ENCODE results near the gene ACTR8. TPM values are rescaled to one million over a fixed set of nuclear protein-coding genes. Genes with fewer than 3 reads are reported as not detected.

ACTR8 gene
- total RNA-seq, 4 donors from 2014 or later = 14.0 to 40.0 (median 27.2) TPM

DNA sequence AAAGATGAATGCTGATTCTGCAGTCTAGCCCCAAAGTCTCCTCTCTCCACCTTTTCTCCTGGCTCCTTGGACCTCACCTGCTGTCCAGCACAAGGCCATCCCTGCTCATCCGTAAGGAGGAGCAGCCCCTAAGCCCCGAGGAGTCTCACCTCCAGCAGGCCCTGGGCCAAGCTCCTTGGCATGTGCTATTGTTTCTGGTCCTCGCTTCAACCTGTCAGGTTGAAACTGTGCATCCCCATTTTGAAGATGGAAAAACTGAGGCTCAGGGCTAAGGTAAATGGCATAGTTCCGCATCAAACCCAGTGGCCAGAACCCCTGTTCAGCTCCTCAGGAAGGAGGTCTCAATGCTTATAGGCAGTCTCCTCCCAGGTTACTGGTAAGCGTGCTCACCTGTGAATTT lies 61.9 kb downstream of the ACTR8 start:
- H3K36me3 ChIP-seq = peaks cover 0 to 46% (median 0%) of the 10 kb centered on the region in 3 donors
- no peak for DNase-seq (ENCODE audit: low spot score in 2 of 2)
- no peaks in the 10 kb centered on the region for H3K27me3 ChIP-seq
- H3K4me1 ChIP-seq = no peaks in the 10 kb centered on the region
- 96 to 97% methylated on average over 5 of the region's 5 CpGs for WGBS, 2 donors
- no peak for TF ChIP-seq POLR2A (IDR thresholded peaks at IDR 0.05)
- no peak overlapping the region for H3K27ac ChIP-seq
- no peaks in the 10 kb centered on the region for H3K9me3 ChIP-seq
- H3K4me3 ChIP-seq = no peak overlapping the region

DNA sequence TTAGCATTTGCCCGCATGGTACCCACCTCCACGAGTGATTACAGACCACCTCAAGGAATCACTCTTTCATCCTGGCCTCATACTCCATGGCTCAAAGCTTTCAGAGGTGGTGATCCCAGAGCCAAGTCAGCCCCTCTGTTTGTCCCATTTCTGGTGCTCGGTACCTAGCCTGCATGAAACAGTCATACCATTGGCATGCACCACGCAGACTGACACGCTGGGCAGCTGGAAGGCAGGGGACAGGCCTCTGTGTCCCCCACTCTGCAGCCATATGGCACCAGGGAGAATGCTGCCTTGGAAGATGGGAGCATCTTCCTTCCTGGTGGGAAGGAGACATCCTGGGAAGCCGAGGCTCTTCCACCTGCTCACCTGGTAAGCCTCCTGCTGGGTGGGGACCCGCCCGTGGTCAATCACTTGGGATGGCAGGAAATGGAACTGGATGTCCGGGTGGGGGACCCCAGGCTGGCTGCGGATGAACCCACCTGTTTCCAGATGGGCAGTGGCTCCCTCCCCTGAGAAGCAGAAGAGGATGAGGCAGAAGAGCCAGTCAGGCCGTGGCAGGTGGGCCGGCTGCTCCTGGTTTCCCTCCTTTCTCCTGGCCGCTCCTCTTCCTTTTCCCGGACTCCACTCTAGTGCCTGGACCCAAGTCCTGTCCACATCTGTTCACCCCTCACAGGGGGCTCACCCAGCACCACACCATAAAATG lies 62.6 kb downstream of the ACTR8 start:
- TF ChIP-seq, protein P1, sequence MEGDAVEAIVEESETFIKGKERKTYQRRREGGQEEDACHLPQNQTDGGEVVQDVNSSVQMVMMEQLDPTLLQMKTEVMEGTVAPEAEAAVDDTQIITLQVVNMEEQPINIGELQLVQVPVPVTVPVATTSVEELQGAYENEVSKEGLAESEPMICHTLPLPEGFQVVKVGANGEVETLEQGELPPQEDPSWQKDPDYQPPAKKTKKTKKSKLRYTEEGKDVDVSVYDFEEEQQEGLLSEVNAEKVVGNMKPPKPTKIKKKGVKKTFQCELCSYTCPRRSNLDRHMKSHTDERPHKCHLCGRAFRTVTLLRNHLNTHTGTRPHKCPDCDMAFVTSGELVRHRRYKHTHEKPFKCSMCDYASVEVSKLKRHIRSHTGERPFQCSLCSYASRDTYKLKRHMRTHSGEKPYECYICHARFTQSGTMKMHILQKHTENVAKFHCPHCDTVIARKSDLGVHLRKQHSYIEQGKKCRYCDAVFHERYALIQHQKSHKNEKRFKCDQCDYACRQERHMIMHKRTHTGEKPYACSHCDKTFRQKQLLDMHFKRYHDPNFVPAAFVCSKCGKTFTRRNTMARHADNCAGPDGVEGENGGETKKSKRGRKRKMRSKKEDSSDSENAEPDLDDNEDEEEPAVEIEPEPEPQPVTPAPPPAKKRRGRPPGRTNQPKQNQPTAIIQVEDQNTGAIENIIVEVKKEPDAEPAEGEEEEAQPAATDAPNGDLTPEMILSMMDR (IDR thresholded peaks at IDR 0.05) = no peak
- no peak for TF ChIP-seq POLR2A (IDR thresholded peaks at IDR 0.05)
- no peak for TF ChIP-seq EP300 (IDR thresholded peaks at IDR 0.05)

DNA sequence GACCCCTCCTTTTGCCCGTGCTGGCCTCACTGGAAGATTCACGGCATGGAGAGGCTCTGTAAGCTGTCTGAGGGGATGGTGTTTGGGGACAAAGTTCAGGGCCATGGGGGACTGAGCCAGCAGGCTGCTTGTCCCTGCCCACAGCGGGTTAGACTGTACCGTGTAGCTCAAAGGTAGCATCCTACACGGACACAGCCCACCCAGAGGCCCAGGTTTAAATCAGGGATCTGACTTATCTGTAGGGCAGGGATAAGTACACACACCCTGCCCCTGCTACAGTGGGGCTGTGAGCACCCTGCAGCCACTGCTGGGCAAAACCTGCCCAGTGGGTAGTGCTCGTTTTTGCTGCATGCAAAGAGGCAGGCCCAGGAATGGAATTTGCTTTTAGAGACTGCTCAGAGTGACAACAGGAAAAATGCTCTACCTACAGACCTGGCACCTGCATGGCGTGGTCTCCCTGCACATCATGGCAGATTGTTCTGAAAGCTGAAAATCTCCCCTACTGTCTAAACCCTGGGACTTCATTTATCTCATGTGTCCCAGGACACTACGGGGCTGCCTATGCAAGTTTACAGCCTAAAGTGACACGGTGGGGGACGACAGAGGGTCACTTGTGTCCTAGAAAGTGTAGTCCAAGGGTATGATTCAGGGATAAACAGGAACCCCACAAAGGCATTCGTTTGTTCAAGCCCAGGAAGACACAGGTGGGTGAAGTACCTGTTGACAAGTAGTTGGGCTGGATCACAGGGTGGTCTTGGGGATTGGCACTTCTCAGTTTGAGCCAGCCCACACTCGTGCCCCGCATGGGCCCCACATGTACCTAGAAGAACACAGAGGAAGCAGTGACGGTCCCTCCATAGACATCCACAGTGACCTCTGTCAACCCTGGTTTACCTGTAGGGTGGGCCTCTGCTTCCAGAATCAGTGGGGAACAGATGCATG lies 63.5 kb downstream of the ACTR8 start:
- H3K27me3 ChIP-seq = no peaks in the 10 kb centered on the region
- WGBS, 2 donors = 79 to 90% methylated on average over 11 to 14 of the region's 14 CpGs
- H3K4me3 ChIP-seq = no peak overlapping the region
- H3K27ac ChIP-seq = no peak overlapping the region
- no peaks in the 10 kb centered on the region for H3K9me3 ChIP-seq
- H3K36me3 ChIP-seq = peaks cover 0 to 60% (median 0%) of the 10 kb centered on the region in 3 donors
- no peak for TF ChIP-seq EP300 (IDR thresholded peaks at IDR 0.05)
- TF ChIP-seq, protein P1 (IDR thresholded peaks at IDR 0.05) = no peak
- TF ChIP-seq POLR2A (IDR thresholded peaks at IDR 0.05) = no peak
- no peaks in the 10 kb centered on the region for H3K4me1 ChIP-seq
- DNase-seq (ENCODE audit: low spot score in 2 of 2) = no peak

More for the DNA sequence above, 62.6 kb downstream of the ACTR8 start:
- Histone ChIP-seq H3K4me1 (no peaks in the 10 kb centered on the region), H3K27ac (no peak overlapping the region), H3K9me3 (no peaks in the 10 kb centered on the region), H3K27me3 (no peaks in the 10 kb centered on the region), H3K36me3 (peaks cover 0 to 54% (median 0%) of the 10 kb centered on the region in 3 donors), H3K4me3 (no peak overlapping the region)
- WGBS, 2 donors = 90 to 91% methylated on average over 13 to 14 of the region's 14 CpGs
- DNase-seq (ENCODE audit: low spot score in 2 of 2) = no peak

DNA sequence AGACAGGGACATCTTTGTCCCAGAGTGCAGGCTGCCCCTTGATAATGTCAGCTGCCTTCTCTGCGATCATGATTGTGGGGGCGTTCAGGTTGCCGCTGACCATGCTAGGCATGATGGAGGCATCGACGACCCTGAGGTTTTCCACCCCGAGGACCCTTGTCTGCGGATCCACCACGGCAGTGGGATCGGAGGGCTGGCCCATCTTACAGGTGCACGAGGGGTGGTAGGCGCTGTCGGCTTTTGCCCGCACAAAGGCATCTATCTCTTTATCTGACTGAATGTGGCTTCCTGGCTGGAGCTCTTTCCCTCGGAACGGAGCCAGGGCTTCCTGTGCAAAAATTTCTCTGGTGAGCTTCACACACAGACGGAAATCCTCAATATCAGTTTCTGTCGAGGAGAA lies 64.1 kb downstream of the ACTR8 start:
- Histone ChIP-seq H3K27ac (no peak overlapping the region), H3K4me3 (no peak overlapping the region), H3K27me3 (no peaks in the 10 kb centered on the region), H3K9me3 (no peaks in the 10 kb centered on the region), H3K36me3 (peaks cover 0 to 60% (median 0%) of the 10 kb centered on the region in 3 donors), H3K4me1 (no peaks in the 10 kb centered on the region)
- TF ChIP-seq EP300 (IDR thresholded peaks at IDR 0.05) (no peak), POLR2A (IDR thresholded peaks at IDR 0.05) (no peak)
- TF ChIP-seq, protein P1 (IDR thresholded peaks at IDR 0.05) = no peak
- no peak for DNase-seq (ENCODE audit: low spot score in 2 of 2)
- WGBS, 2 donors = 73 to 90% methylated on average over 11 to 16 of the region's 17 CpGs

DNA sequence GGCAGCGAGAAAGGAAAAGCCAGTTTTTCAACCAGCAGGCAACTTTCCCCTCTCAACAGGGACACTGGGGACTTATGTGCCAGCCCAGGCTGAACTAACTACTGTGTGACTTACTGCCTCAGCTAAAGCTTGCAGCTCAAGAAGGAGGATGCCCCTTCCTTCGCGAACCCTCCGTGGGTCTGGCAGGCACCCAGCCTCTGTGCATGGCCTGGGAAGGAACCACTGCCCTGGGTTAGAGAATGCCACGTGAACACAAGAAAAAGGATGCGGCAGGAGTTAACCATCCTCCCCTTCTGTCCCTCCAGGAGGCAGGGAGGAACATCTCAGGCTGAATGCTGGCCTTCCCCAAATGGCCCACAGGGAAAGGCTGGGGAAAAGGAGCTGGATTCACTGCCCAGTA lies 64.7 kb downstream of the ACTR8 start:
- DNase-seq (ENCODE audit: low spot score in 2 of 2) = no peak
- Histone ChIP-seq H3K36me3 (peaks cover 0 to 60% (median 0%) of the 10 kb centered on the region in 3 donors), H3K27me3 (no peaks in the 10 kb centered on the region), H3K9me3 (no peaks in the 10 kb centered on the region), H3K27ac (no peak overlapping the region), H3K4me3 (no peak overlapping the region), H3K4me1 (no peaks in the 10 kb centered on the region)
- 83 to 85% methylated on average over 4 to 6 of the region's 6 CpGs for WGBS, 2 donors
- TF ChIP-seq, protein P1 (IDR thresholded peaks at IDR 0.05) = no peak
- TF ChIP-seq POLR2A (IDR thresholded peaks at IDR 0.05) (no peak), EP300 (IDR thresholded peaks at IDR 0.05) (no peak)

Other genes starting within 250 kb of the ACTR8 start
- 10 to 100 TPM in 2 of 4 donors, 1 to 10 TPM in 2; 2.8 to 15.9 (median 9.7) TPM for gene CHDH, start 35.7 kb downstream of the ACTR8 start, total RNA-seq
- 1 to 10 TPM; 3.3 to 7.1 (median 5.0) TPM for gene IL17RB, start 35.6 kb downstream of the ACTR8 start, total RNA-seq
- 10 to 100 TPM; 39.8 to 54.3 (median 49.2) TPM for gene SELENOK, start 9.7 kb upstream of the ACTR8 start, total RNA-seq
- 1 to 10 TPM in 3 of 4 donors, under 1 TPM in 1; 0.30 to 9.6 (median 3.9) TPM for gene CACNA2D3, start 240.4 kb upstream of the ACTR8 start, total RNA-seq